Urothelium cell line (cell line): ENCODE data around the gene ARHGAP42.
A peak's percentile ranks its signal among the peaks of the same experiment; 100 is the strongest.
"Not testable (repeated sequence)": the region's sequence is repeated elsewhere in the genome, so short reads cannot be mapped to it uniquely, and the experiment has no call there.

Source experiments
- DNase-seq: peaks from one replicate; pipeline ENCODE4 v3.0.0; 2011; ENCODE audit warnings: low spot score, mixed read lengths
- FAIRE-seq: peaks from 2 replicates; lab custom pipeline; 2011; peaks lifted over from hg19 to GRCh38; lab: Jason Lieb, UNC

Gene ARHGAP42

DNA sequence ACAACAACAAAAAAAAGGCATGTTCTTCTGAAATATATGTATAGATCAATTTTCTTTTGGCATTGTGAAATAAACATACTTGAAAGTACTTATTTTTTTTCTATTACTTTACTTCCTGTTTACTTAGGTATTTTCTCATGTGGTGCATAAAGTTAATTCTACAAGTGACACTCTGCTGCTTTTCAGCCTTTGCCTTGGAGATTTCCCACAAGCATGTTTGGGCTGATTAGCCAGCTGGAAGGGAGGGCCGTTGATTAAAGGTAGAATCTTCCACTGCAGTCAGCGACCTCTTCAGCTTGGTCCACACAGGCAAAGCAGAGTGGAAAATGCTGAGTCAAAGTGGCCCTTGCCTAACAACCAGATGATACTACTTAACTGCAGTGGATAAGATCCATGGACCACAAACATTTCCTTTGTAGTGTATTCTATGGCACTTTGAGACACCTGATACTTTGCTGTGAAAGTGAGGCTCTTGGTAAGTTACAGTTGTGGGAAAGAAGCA lies 176.0 kb downstream of the ARHGAP42 start:
- FAIRE-seq (no peak), DNase-seq (no peak)

DNA sequence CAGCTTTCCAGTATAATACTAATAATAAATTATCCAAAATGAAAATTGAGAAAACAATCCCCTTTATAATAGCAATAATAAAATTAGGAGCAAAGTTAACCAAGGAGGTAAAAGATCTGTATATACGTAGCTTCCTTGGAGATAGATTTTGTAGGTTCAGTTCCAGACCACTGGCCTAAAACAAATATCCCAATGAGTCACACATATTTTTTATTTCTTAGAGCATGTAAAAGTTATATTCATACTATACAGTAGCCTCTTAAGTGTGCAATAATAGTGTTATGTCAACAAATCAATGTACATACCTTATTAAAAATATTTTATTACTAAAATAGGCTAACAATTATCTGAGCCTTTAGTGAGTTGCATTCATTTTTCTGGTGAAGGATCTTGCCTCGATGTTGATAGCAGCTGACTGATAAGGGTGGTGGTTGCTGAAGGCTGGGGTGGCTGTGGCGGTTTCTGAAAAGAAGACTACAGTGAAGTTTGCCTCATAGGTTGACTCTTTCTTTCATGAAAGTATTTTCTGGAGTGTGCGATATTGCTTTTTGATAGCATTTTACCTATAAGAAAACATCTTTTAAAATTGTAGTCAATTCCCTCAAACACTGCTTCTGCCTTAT lies 178.5 kb downstream of the ARHGAP42 start:
- no peak for DNase-seq
- FAIRE-seq = no peak

GRCh38 chr11:100866453-100866852 lies 179.4 kb downstream of the ARHGAP42 start:
- DNase-seq (no peak), FAIRE-seq (no peak)

DNA sequence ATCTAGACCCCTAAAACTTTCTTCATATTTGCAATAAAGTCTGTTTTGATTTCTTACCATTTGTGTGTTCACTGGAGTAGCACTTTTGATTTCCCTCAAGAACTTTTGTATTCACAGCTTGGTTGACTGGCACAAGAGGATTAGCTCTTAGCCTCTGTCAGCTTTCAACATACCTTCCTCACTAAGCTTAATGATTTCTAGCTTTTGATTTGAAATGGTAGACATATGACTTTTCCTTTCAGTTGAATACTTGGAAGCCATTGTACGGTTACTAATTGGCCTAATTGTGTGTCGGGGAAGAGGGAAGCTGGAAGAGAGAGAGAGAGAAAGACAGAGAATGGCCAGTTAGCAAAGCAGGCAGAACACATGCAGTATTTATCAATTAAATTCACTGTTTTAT lies 180.5 kb downstream of the ARHGAP42 start:
- no peak for DNase-seq
- FAIRE-seq = no peak

GRCh38 chr11:100869328-100869727 lies 182.2 kb downstream of the ARHGAP42 start:
- no peak for FAIRE-seq
- no peak for DNase-seq

- no peak for DNase-seq
- FAIRE-seq = no peak
Observed at GRCh38 chr11:100870138-100870537, 183.1 kb downstream of the ARHGAP42 start.

DNA sequence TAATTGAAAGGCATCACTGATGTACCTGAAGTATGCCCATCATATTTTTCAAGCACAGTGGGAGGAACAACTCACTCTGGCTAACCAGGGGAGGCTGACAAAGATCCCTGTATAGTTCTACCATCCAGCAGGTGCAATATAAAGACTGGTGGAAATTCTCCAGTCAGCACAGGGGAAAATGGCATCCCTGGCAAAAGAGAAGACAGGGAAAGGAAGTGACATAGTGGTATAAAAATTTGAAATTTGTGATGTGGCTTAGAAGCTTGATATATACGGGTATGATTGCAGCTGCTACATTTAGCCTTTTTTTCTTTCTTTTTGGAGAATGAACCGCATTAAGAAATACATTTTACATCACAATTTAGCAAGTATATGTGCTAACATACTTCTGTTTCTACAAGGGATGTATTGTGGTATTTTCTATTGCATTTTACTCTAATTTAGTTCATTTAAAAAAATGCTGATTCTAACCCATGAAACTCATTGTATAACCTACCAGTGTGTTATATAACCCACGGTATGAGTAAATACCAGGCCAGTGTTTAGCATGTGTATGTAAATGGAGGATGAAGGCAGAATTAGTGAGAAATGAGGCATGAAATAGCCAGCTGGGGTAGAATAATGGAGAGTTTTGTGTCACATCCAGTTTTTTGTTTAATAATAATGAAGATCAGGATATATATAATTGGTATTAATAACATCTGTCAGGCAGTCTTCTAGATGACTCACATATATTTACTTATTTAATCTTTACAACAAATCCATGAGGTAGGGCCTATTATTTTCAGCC lies 186.1 kb downstream of the ARHGAP42 start:
- FAIRE-seq (no peak), DNase-seq (no peak)

DNA sequence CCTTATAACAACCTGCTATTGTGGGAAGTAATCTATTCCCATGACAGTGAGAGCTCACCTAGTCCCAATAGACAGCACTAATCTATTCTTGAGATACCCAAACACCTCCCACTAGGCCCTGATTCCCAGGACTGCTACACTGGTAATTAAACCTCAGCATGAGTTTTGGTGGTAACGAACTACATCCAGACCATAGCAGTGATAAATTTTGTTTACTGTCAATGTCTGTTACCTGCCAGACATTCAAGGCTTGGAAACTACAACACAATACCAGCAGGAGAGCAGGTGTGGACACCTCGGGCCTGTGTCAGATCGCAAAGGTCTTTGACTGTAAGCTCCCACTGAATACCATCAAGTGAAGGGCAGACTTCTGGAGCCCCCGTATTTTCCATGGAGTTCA lies 187.1 kb downstream of the ARHGAP42 start:
- DNase-seq (no peak), FAIRE-seq (no peak)

DNA sequence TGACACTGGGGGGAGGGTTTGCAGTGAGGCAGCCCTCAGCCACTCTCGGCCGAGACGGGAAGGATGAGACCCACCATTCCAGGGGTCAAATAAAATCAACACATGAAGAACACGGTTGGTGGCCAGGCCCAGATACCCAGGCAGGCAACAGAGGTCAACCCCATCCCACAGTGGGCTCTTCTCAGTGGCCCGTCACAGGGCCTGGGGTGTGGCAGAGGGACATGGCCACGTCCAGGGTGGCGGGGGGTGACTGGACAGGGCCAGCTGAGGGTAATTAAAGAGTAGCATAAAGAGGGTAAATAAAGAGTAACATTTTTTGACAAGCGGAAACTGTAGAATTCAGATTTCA lies 188.4 kb downstream of the ARHGAP42 start:
- no peak for DNase-seq
- no peak for FAIRE-seq

DNA sequence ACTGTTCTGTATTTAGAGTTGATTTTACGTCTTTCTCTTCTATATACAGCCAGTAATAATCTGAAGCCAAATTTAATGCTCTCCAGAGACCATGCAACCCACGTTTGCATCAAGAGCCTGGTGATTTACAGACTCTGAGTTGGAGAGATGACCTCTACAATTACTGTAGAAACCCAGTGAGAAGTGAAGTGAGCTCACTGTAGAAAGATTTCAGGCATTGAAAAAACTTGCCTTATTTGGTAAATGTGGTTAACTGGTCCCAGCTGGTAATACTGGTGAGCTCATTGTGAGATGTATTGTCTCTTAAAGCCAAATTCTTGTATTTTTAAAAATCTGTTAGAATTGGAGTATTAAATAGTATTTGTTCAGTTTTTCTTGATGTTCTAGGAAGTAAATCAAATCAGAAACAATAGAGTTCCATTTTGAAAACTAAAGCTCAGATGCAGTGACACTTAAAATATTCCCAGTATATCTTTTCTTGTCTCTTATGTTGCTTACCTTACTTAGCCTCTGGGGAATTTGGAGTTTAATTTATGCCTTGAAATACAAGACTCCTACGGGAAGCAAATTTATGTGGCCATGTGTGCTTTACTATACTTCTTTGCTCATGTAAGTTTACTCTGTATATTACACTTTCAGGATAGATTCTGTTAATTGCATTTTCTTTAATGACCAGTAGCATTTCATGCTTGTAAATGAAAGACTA lies 189.9 kb downstream of the ARHGAP42 start:
- no peak for FAIRE-seq
- peak; percentile 65 for DNase-seq

DNA sequence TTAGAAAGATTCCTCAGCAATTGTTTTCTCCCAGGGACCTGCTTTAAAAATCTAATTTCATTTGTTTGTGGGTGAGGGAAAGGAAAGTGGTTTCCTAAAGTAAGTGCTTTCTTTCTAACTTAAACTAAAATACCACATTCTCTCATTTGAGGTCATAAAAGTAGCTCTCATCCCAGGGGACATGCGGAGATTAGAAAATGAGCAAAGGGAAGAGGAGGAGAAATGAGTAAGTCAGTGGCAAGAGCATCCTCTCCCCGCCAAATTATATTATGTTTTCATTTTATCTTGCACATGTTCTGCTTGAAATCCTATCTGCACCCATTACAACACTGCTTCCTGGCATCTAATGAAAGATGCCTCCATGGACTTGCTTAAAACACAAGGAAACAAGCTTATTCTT lies 191.4 kb downstream of the ARHGAP42 start:
- no peak for DNase-seq
- FAIRE-seq = no peak

- FAIRE-seq = no peak
Observed at GRCh38 chr11:100882957-100883356, 195.9 kb downstream of the ARHGAP42 start.

GRCh38 chr11:100883830-100884229 lies 196.7 kb downstream of the ARHGAP42 start:
- FAIRE-seq (no peak), DNase-seq (no peak)

More at GRCh38 chr11:100882957-100883356, 195.9 kb downstream of the ARHGAP42 start:
- no peak for DNase-seq

- DNase-seq (no peak), FAIRE-seq (no peak)
Observed at GRCh38 chr11:100887659-100888058, 200.6 kb downstream of the ARHGAP42 start.

DNA sequence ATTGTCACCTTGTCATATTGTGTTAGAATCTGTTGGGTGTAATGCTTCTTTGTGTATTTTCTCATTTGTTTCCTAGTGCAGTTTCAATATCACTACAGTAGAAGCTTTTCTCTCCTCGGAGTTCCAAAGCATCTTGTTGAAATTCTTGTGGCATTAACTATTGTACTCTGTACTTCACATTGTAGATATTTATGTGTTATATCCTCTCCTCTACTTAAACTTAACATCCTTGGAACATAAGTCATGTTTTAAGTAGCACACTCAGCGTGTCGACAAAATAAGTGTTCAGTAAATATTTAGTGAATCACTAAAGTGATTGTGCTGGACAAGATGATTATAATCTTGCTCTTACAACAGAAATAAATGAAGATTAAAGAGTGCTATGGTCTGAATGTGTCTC lies 201.7 kb downstream of the ARHGAP42 start:
- DNase-seq = no peak
- FAIRE-seq = no peak

- DNase-seq (no peak), FAIRE-seq (no peak)
Observed at GRCh38 chr11:100889758-100890157, 202.7 kb downstream of the ARHGAP42 start.

DNA sequence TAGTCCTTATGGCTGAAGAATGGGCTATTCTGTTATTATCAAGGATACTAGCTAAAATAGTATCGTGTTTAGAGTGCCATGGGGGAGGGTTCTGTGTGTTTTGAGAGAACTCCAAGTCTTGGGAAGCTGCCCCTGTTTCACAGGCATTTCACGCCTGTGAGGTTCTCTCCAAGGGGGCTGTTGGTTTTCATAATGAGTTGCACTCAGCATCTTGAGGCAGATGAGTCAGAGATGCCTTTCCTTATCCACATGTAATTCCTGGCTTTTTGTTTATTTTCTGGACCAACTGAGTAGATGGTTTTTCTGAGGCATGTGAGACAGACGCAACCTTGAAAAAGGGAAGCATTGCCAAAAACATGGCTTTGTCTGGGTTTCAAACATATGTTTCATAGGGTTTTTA lies 203.7 kb downstream of the ARHGAP42 start:
- FAIRE-seq (no peak), DNase-seq (peak; percentile 31)

GRCh38 chr11:100892886-100893285 lies 205.8 kb downstream of the ARHGAP42 start:
- no peak for FAIRE-seq
- DNase-seq = no peak

GRCh38 chr11:100895449-100895848 lies 208.4 kb downstream of the ARHGAP42 start:
- no peak for FAIRE-seq
- DNase-seq = no peak

DNA sequence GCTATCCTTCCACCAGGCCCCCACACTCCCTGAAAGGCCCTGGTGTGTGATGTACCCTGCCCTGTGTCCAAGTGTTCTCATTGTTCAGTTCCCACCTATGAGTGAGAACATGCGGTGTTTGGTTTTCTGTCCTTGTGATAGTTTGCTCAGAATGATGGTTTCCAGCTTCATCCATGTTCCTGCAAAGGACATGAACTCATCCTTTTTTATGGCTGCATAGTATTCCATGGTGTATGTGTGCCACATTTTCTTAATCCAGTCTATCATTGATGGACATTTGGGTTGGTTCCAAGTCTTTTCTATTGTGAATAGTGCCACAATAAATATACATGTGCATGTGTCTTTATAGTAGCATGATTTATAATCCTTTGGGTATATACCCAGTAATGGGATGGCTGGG lies 208.9 kb downstream of the ARHGAP42 start:
- DNase-seq, FAIRE-seq: not testable (repeated sequence)

DNA sequence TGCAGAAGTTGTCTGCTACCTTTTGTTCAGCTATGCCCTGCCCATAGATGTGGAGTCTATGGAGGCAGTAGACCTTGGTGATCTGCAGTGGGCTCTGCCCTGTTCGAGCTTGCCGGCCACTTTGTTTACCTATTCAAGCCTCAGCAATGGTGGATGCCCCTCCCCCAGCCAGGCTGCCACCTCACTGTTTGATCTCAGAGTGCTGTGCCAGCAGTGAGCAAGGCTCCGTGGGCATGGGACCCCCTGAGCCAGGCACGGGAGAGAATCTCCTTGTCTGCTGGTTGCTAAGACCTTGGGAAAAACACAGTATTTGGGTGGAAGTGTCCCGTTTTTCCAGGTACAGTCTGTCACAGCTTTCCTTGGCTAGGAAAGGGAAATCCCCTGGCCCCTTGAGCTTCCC lies 214.4 kb downstream of the ARHGAP42 start:
- FAIRE-seq, DNase-seq: not testable (repeated sequence)
